Astrocyte of the spinal cord (primary cell): ENCODE measurements around the gene ACAA2.

ENCODE experiments used
- DNase-seq: peaks from one replicate; pipeline ENCODE4 v3.0.0; 2011; ENCODE audit warnings: low read depth, low spot score
- H3K4me3 ChIP-seq: 2 replicates; pipeline ENCODE4 v1.5.1; 2011; ENCODE audit warnings: low read depth, mild to moderate bottlenecking, low read length, moderate library complexity
- CTCF ChIP-seq: IDR thresholded peaks from 2 replicates; pipeline ENCODE4 v1.5.1; 2012; ENCODE audit warnings: low read depth, mild to moderate bottlenecking, low read length, inconsistent platforms
- in situ Hi-C: cut with HindIII; loops from 2 replicates; pipeline ENCODE4 v1.10.0; 2017; ENCODE audit warnings: low sequenced_read_pairs

The ACAA2 gene

GRCh38 chr18:49846718-49847470 is 33.6 kb upstream of the ACAA2 start:
- DNase-seq = no peak
- in situ Hi-C loops = no loop called here
- H3K4me3 ChIP-seq = no peak overlapping the region
- TF ChIP-seq CTCF = no peak

GRCh38 chr18:49846361-49846662 is 33.0 kb upstream of the ACAA2 start:
- DNase-seq = peak; percentile 49
- no peak for TF ChIP-seq CTCF
- in situ Hi-C loops = no loop called here
- no peak overlapping the region for H3K4me3 ChIP-seq

- DNase-seq = no peak
- H3K4me3 ChIP-seq = no peak overlapping the region
- in situ Hi-C loops = no loop called here
- TF ChIP-seq CTCF = no peak
Measured at GRCh38 chr18:49845629-49846360, 32.5 kb upstream of the ACAA2 start.

- H3K4me3 ChIP-seq = no peak overlapping the region
- in situ Hi-C loops = no loop called here
- no peak for TF ChIP-seq CTCF
- no peak for DNase-seq
Measured at GRCh38 chr18:49844903-49845302, 31.6 kb upstream of the ACAA2 start.

- no peak overlapping the region for H3K4me3 ChIP-seq
- TF ChIP-seq CTCF = no peak
- in situ Hi-C loops = no loop called here
- DNase-seq = no peak
Measured at GRCh38 chr18:49843778-49844625, 30.7 kb upstream of the ACAA2 start.

- no peak for DNase-seq
- H3K4me3 ChIP-seq = no peak overlapping the region
- in situ Hi-C loops = no loop called here
- TF ChIP-seq CTCF = no peak
Measured at GRCh38 chr18:49843131-49843530, 29.8 kb upstream of the ACAA2 start.
